ENCODE measurements around the gene PPP2R2C. TPM values are rescaled to one million over a fixed set of nuclear protein-coding genes. Genes with fewer than 3 reads are reported as not detected.
A peak's percentile ranks its signal among the peaks of the same experiment; 100 is the strongest.

The PPP2R2C gene
- not detected in 2 replicates for total RNA-seq (2011; cell fraction: chromatin; rRNA removed; ENCODE audit: low replicate concordance)
- not detected in 2 replicates for total RNA-seq (2011; cell fraction: nucleolus; rRNA removed)
- not detected in 2 replicates for total RNA-seq (2011; cell fraction: nucleoplasm; rRNA removed)
- total RNA-seq (2014; rRNA removed) (not detected in 2 replicates), total RNA-seq (2014; rRNA removed; fragmentation: Illumina TruSeq; extraction: Trizol) (not detected in 2 replicates), total RNA-seq (2015; rRNA removed; fragmentation: Illumina TruSeq; extraction: Trizol) (not detected in 2 replicates), total RNA-seq (2021) (0.04 TPM in 1 of 2 replicates, not detected in the other), polyA plus RNA-seq (2011; rRNA removed) (0.06 TPM in 1 of 2 replicates, not detected in the other), polyA plus RNA-seq (2014; fragmentation: Illumina TruSeq; extraction: Trizol) (not detected in 2 replicates), polyA plus RNA-seq (2014; fragmentation: Nextera tagmentation; extraction: Ambion mirVana) (not detected), polyA plus RNA-seq (2014; rRNA removed) (not detected in 2 replicates), polyA minus RNA-seq (2011; rRNA and poly(A)+ RNA removed) (not detected in 2 replicates), Bru-seq, nascent RNA (percentile 5 among the genes with signal in this experiment), BruChase-seq, experiment 1, labeled RNA remaining after a 2-hour chase (percentile 4 among the genes with signal in this experiment), BruChase-seq, experiment 2, labeled RNA remaining after a 6-hour chase (percentile 7 among the genes with signal in this experiment)
- 0.15 TPM in 1 of 2 replicates, not detected in the other for polyA plus RNA-seq (2011; cell fraction: cytosol; rRNA removed)
- polyA plus RNA-seq (2011; cell fraction: nucleus; rRNA removed) = not detected in 2 replicates
- polyA plus RNA-seq (2012) = 0.03 and 0.12 TPM in 2 replicates
- polyA minus RNA-seq (2011; cell fraction: cytosol; rRNA and poly(A)+ RNA removed) = not detected in 2 replicates
- not detected in 2 replicates for polyA minus RNA-seq (2011; cell fraction: nucleus; rRNA and poly(A)+ RNA removed)
- long read RNA-seq, experiment 1 = 0 reads
- long read RNA-seq, experiment 2 = 0 reads
- long read RNA-seq, experiment 3 = 0 reads

GRCh38 chr4:6472387-6473263, at the start of gene PPP2R2C:
TSS of gene PPP2R2C (minus strand) at chr4:6472614. CDS start at chr4:6472229, 385 bp downstream.
- WGBS (ENCODE audit: insufficient coverage, low coverage, missing lambda C conversion rate) = 10% methylated on average over 14 of the region's 86 CpGs
- TF ChIP-seq ATF3 (IDR thresholded peaks at IDR 0.05) = no peak
- TF ChIP-seq ATF3 (CRISPR knock-in tag; conservative IDR thresholded peaks at IDR 0.05) = no peak
- no peak for TF ChIP-seq SMARCC2 (IDR thresholded peaks at IDR 0.05; ENCODE audit: low read depth)
- 0 out of 2 replicates have a peak, but pooled peaks have one; percentile 19 for TF ChIP-seq EGR1 (conservative IDR thresholded peaks at IDR 0.05)
- TF ChIP-seq KLF13 (tag; IDR thresholded peaks at IDR 0.05; ENCODE audit: borderline replicate concordance, low read depth) = no peak
- intact Hi-C loops (cut with micrococcal nuclease) (no loop called here), in situ Hi-C loops (cut with MboI) (no loop called here)
- ATAC-seq (peak; percentile 73), FAIRE-seq (no peak), DNase-seq (ENCODE audit: extremely low read depth in 1 of 4, low spot score in 3 of 4) (peak; percentile 19 to 72 (median 56))
- H3K27me3 ChIP-seq (ENCODE audit: control insufficient read depth in 2 of 2, insufficient read depth in 2 of 2, low read length in 2 of 2) = peaks cover 5 to 34% of the 10 kb centered on the region in 2 experiments
- no peaks in the 10 kb centered on the region for H3K9me1 ChIP-seq (ENCODE audit: control insufficient read depth, insufficient read depth, low read length)
- no peak within 1 kb of the TSS for H3K9ac ChIP-seq (ENCODE audit: insufficient read depth in 1 of 2, low read depth in 2 of 2, low read length in 2 of 2)
- H3K9me3 ChIP-seq (replicated peaks; ENCODE audit: control insufficient read depth, insufficient read depth, low read depth, low read length) = no peaks in the 10 kb centered on the region
- H3K79me2 ChIP-seq (ENCODE audit: control insufficient read depth, insufficient read depth, low read length) = no peaks in the 10 kb centered on the region
- H3K4me1 ChIP-seq (replicated peaks in 1 of 2; ENCODE audit: control insufficient read depth in 2 of 2, insufficient read depth in 2 of 2, low read length in 2 of 2) = peaks cover 0 to 16% of the 10 kb centered on the region in 2 experiments; a peak in 2 of 5 replicates
- H2AFZ ChIP-seq (ENCODE audit: low read depth, low read length) = no peak within 1 kb of the TSS
- no peaks in the 10 kb centered on the region for H3K36me3 ChIP-seq (ENCODE audit: control insufficient read depth, insufficient read depth, low read length)
- ChIA-PET POLR2A (interaction anchor here (0.7 kb wide), 1 partner anchor 107 kb away, joined by 3 read pairs; no protein-coding TSS in a partner anchor), CTCF (ENCODE audit: low intra/inter-chr PET ratio) (no interaction called here)
- no peak within 1 kb of the TSS for H3K4me3 ChIP-seq
- H4K20me1 ChIP-seq (replicated peaks; ENCODE audit: control insufficient read depth, insufficient read depth, low read length) = peaks cover 4% of the 10 kb centered on the region; the same call in 1 of the 2 replicates
- no TSS peak for BruUV-seq (replicated peaks)
- H3K4me2 ChIP-seq (ENCODE audit: insufficient read depth, low read length) = no peak within 1 kb of the TSS
- H3K27ac ChIP-seq (ENCODE audit: extremely low read depth, low read depth, low read length) = no peak within 1 kb of the TSS
